ENCODE results near the gene VTI1A.

Gene VTI1A

DNA sequence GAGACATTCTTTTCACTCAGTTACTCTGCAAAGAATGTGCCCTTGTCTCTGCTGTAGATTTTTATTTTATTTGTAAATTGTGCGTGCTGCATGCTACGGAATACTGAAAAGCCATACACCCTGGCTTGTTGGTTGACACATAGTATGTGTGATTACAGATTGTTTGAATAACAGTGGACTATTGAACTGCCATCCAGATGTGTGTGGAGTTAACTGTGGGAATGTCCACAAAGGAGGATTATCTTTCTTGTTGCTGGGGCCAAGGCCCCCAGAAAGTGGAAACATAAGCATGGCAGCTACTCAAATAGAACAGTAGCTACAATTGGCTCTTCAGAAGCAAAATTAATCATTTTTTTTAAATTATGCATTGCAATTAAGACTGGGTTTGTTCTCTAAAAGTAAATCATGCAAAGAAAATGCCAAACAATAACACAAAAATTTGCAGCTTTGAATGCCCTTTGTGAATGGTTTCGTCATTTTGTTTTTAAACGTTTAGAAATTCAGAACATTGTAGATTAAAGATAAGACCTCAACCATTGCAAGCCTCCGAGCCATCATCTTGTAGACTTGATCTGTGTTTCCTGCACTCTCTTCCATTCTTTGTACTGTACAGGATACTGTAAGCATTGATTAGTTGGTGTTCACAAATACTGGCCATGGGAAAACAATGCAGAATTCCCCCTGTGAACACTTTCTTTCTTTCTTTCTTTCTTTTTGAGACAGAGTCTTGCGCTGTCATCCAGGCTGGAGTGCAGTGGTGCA, 292.8 kb downstream of the VTI1A start:
- Mint-ChIP-seq H3K4me1 (ENCODE audit: low read depth) (no peaks in the 10 kb centered on the region), H3K36me3 (peaks cover 27% of the 10 kb centered on the region), H3K9me3 (ENCODE audit: low read depth) (no peaks in the 10 kb centered on the region), H3K27ac (no peak overlapping the region), H3K27me3 (no peaks in the 10 kb centered on the region), H3K4me3 (no peak overlapping the region)

DNA sequence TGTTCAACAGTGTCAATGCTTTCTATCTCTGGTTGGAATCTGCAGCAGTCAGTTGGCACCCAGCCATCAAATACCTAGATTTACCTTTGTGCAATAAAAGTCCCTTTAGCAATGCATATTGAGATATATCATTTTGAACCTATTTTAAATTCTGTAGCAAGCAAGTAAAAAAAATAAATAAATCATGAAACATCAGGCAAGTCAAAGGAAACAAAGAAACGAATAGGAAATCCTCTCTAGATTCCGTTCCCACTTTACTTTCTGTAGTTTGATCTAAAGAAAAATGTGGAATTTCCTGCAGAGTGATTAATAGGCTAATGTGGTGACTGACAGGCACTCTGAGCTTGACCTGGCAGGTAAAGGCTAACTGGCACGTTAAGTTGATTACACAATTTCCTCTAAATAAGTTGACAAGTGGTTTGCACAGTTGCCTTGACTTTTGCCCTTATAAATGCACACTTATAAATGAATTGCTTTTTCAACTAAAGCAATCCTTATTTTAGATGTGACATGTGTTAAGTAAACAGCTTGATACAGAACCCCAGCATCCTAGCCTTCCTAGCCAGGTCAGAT, 294.9 kb downstream of the VTI1A start:
- Mint-ChIP-seq H3K27me3 (no peaks in the 10 kb centered on the region), H3K9me3 (ENCODE audit: low read depth) (no peaks in the 10 kb centered on the region), H3K36me3 (peaks cover 21% of the 10 kb centered on the region), H3K27ac (no peak overlapping the region), H3K4me1 (ENCODE audit: low read depth) (no peaks in the 10 kb centered on the region), H3K4me3 (no peak overlapping the region)

DNA sequence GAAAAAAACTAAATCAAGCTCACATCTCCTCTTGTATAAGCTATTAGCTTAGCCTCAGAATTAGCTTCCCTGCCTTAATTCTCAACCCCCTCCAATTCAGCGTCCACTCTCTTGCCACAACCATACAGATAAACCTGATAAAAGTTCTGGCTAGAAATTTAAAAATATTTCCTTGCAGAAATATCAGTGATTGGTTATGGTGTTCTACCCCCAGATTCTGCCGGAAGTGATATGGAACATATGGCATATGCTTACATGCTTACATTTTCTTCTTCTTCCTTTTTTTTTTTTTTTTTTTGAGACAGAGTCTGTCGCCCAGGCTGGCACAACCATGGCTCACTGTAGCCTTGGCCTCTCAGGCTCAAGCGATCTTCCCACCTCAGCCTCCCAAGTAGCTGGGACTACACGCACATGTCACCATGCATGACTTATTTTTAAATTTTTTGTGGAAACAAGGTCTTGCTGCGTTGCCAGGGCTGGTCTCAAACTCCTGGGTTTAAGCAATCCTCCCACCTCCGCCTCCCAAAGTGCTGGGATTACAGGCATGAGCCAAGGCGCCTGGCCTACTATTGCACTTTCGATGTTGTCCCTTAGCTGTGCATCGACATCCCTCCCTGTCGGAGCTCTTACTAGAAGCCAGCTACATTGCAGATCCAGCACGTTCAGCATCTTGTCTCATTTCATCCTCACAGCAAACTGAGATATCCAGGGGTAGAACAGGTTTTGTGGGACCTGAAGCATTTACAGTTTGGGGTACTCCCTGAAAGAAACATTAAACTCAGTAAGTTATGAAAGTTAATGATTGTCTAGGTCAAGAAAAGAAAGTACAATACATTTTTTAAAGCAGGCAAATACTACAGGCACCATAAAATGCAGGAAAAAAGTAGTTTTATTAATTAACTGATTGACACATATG, 297.4 kb downstream of the VTI1A start:
- Mint-ChIP-seq H3K9me3 (ENCODE audit: low read depth) (no peaks in the 10 kb centered on the region), H3K36me3 (peaks cover 8% of the 10 kb centered on the region), H3K4me1 (ENCODE audit: low read depth) (no peaks in the 10 kb centered on the region), H3K4me3 (no peak overlapping the region), H3K27me3 (no peaks in the 10 kb centered on the region), H3K27ac (no peak overlapping the region)

DNA sequence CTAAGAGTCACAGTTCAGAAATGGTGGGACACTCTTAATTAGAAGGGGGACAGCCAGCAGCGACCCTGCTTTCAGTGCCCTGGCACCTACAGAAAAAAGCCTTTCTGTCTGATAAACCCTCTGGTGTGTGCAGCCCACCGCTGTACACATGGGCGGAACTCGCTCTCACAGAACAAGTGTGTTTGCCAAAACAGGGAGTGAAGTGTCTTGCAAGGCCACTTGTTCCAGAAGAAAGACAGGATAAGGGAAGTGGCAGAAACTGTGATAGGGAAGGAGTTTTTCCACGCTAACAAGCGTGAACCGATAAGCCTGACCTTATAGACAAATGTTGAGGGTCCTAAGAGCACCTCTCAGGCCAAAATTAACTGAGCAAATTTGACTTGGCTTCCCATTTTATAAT, 299.3 kb downstream of the VTI1A start:
- Mint-ChIP-seq H3K27ac (no peak overlapping the region), H3K9me3 (ENCODE audit: low read depth) (no peaks in the 10 kb centered on the region), H3K36me3 (peaks cover 11% of the 10 kb centered on the region), H3K4me1 (ENCODE audit: low read depth) (no peaks in the 10 kb centered on the region), H3K4me3 (no peak overlapping the region), H3K27me3 (no peaks in the 10 kb centered on the region)

DNA sequence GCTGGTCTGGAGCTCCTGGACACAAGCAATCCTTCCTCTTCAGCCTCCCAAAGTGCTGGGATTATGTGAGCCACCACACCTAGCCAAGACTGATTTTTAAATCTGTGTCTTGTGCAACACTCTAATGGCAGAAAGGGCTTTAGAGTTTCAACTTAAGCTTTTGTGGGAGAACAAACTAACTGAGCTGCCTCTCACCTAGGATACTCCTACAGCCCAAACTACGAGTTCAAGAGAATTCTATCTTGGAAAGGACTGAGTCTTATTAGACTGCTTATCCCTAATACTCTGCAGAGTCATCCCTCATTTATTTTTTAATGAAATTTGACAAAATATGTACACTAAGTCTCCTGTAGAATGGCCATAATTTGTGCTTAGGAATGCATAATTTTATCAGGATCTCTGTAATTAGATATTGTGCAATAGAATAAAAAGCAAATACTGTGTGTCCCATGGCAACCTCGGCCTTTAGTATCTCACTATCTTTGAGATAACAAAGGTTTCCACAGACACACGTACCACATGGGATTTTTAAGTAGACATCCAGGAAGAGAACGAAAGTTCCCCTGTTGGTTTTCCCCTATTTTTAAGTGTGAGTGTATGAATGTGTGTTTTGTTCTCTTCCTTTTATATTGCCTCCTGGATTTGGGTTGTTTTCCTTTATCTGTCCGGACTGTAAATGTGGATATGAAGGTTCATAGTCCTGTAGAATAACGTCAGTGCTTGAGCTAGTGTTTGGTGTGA, 303.6 kb downstream of the VTI1A start:
- no peak overlapping the region for H3K4me3 Mint-ChIP-seq
- H3K27me3 Mint-ChIP-seq, result no peaks in the 10 kb centered on the region
- H3K27ac Mint-ChIP-seq, result no peak overlapping the region
- no peaks in the 10 kb centered on the region for H3K4me1 Mint-ChIP-seq (ENCODE audit: low read depth)
- no peaks in the 10 kb centered on the region for H3K9me3 Mint-ChIP-seq (ENCODE audit: low read depth)
- peaks cover 7% of the 10 kb centered on the region for H3K36me3 Mint-ChIP-seq

DNA sequence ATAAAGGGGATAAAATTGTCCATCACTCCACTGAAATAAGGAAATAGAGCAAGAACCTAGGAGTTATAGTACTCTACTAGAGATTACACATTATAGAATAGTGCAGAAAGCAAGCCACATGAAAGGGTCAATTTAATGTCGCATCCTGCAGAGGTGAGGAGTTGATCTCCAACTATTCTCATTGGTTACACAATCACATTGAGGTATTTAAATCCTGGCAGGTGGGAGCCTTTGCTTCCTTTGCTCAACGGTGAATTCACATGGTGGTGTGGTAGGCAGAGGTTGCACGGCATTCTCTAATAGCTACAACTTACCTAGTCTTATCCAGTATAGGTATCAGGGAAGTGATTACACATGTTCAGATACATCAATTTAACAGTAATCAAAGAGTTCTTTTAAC, 304.6 kb downstream of the VTI1A start:
- Mint-ChIP-seq H3K4me3 (no peak overlapping the region), H3K27me3 (no peaks in the 10 kb centered on the region), H3K27ac (no peak overlapping the region), H3K4me1 (ENCODE audit: low read depth) (no peaks in the 10 kb centered on the region), H3K9me3 (ENCODE audit: low read depth) (no peaks in the 10 kb centered on the region), H3K36me3 (peaks cover 7% of the 10 kb centered on the region)

DNA sequence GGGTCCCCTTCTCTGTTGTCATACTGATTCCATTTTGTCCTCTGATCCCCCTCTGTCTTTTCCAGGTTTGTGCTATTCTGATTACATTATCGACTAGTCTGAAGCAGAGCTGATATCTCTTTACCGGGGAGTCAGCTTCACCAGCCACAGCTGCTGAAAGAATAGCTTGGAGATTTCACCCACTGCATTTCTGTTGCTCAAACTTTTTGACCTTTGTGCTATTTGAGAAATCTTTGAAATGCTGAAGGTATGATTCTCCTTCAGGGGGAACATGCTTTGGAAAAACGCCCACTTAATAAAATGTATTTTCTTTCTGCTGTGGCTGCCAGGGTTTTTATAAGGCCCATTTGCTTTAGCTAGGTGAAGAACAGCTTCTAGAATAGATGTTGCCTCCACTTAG, 305.3 kb downstream of the VTI1A start:
- Mint-ChIP-seq H3K4me3 (no peak overlapping the region), H3K36me3 (peaks cover 7% of the 10 kb centered on the region), H3K27me3 (no peaks in the 10 kb centered on the region), H3K27ac (no peak overlapping the region), H3K4me1 (ENCODE audit: low read depth) (no peaks in the 10 kb centered on the region), H3K9me3 (ENCODE audit: low read depth) (no peaks in the 10 kb centered on the region)

DNA sequence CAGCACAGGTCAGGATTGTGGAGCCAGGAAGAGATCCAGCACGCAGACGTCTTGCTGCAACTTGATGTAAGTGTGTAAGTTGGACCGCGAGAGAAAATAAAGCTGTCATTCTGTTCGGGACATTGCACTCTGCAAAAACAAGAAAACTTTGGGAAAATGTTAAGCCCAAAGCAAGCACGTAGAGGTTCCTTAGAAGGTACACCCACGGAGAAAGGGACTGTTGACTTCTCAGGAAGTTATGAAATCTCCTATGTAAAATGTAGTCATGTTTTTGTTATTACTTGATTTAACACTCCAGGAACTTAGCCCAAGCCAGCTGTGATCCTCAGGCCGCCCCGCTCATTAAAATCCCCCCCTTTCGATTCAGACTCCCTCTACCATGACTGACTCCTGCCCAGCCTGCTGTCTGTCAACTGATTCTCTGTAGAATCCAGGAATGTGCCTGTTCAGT, 307.0 kb downstream of the VTI1A start:
- H3K27ac Mint-ChIP-seq, result no peak overlapping the region
- H3K9me3 Mint-ChIP-seq (ENCODE audit: low read depth), result no peaks in the 10 kb centered on the region
- H3K4me1 Mint-ChIP-seq (ENCODE audit: low read depth), result no peaks in the 10 kb centered on the region
- no peak overlapping the region for H3K4me3 Mint-ChIP-seq
- peaks cover 7% of the 10 kb centered on the region for H3K36me3 Mint-ChIP-seq
- no peaks in the 10 kb centered on the region for H3K27me3 Mint-ChIP-seq

DNA sequence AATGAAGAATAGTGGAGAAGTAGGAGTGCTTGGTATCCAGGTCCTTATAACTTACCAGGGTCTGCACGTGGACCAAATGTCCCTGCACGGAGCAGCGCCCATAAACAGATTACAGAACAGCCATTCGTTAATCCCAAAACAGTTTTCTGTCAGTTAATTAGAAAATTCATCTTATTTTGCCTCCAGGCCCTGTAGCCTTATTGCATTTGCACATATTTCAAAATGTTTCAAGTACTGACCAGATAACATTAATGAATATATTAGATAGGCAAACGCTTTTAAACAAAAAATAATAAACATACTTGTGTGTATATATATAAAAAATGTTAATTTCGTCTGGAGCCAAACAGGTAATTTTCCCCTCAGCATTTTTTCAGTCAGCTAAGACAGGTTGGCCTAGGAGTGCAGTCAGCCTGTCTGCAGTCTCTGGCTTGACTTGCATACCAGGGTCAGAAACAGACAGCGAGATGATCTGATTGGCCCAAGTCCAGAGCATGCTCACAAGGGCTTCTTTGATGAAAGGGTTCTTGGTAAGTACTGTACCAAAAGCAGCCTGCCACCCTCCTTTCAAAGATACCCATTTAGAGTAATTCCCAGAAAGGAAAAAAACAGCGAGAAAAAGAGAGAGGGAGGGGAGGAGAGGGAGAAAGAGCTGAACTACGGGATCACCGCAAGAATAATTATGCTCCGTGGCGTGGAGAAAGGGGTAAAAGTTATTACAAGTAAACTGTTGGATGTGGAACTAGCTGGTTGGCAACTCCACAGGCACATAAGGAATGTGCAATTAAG, 308.6 kb downstream of the VTI1A start:
- H3K9me3 Mint-ChIP-seq (ENCODE audit: low read depth), result no peaks in the 10 kb centered on the region
- no peaks in the 10 kb centered on the region for H3K27me3 Mint-ChIP-seq
- no peaks in the 10 kb centered on the region for H3K4me1 Mint-ChIP-seq (ENCODE audit: low read depth)
- peaks cover 9% of the 10 kb centered on the region for H3K36me3 Mint-ChIP-seq
- no peak overlapping the region for H3K4me3 Mint-ChIP-seq
- H3K27ac Mint-ChIP-seq, result no peak overlapping the region

DNA sequence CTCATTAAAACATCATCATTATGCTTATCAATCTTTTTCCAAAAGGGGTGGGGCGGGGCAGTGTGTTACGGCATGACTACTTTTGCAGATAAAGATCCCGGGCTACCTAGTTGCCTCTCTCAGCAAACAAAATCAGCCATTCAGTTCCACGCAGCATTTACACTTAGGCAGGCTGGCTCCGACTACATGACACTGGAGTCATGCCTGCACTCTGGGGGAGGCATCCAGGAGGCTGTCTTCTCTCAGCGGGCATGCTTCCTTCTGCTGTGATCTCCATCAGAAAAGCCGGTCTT, 309.2 kb downstream of the VTI1A start:
- H3K4me1 Mint-ChIP-seq (ENCODE audit: low read depth), result no peaks in the 10 kb centered on the region
- H3K27ac Mint-ChIP-seq, result no peak overlapping the region
- H3K36me3 Mint-ChIP-seq, result peaks cover 5% of the 10 kb centered on the region
- H3K4me3 Mint-ChIP-seq, result no peak overlapping the region
- H3K9me3 Mint-ChIP-seq (ENCODE audit: low read depth), result no peaks in the 10 kb centered on the region
- no peaks in the 10 kb centered on the region for H3K27me3 Mint-ChIP-seq

DNA sequence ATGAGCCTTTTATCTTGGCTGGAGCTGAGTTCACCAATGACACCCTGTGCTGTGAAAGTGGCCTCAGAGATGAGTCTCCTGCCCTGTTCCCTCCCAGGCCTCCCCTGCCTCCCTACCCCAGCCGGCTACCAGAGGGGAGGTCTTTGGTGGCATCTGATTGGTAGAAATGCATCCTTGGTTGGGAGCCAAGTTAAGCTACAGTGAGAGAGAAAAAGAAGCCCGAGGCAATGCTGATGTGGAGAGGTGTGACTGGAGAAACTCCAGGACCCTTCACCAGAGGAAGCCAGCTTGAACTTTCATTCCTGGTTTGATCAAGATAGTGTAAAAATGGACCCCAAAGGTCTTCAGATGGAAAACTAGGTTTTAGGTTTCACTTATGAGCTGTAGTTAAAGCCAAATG, 311.9 kb downstream of the VTI1A start:
- Mint-ChIP-seq H3K4me1 (ENCODE audit: low read depth) (no peaks in the 10 kb centered on the region), H3K9me3 (ENCODE audit: low read depth) (no peaks in the 10 kb centered on the region), H3K27ac (no peak overlapping the region), H3K27me3 (no peaks in the 10 kb centered on the region), H3K4me3 (no peak overlapping the region), H3K36me3 (peaks cover 5% of the 10 kb centered on the region)

DNA sequence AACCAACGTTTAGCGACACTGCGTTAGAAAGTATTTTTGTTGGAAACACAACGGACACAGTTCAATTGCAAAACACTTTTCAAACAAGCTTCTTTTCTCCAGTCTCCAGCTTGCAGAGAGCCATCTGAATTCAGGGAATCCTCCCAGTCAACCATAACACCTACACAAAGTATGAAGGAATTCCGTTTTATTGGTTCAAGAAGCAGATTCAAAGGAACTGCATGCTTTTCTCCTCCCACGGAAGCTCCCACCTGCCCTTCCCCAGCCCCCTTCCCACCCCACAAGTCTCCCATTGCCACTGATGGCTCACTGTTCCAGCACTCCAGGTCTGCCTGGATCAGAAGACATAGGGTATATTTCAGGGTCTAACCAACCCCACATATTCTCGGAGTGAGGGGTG, 312.5 kb downstream of the VTI1A start:
- Mint-ChIP-seq H3K36me3 (peaks cover 2% of the 10 kb centered on the region), H3K4me3 (no peak overlapping the region), H3K4me1 (ENCODE audit: low read depth) (no peaks in the 10 kb centered on the region), H3K9me3 (ENCODE audit: low read depth) (no peaks in the 10 kb centered on the region), H3K27ac (no peak overlapping the region), H3K27me3 (no peaks in the 10 kb centered on the region)

DNA sequence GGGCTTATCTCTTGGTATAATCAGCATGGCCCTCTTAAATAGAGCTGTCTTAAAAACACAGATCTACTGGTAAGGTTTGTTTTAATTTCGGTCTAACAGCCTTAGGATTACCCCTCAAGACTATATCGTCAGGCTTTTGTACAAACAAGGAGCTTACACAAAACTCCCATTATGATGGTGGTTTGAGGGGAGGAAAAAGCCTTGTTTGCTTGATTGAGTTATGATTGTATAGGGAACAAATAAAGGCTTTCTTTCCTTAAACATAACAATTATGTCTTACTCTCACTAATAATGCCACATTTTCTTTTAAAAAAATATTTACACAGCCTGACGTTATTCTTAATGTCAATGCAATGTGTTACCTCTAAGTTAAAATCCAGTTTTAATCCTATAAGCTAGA, 314.2 kb downstream of the VTI1A start:
- H3K9me3 Mint-ChIP-seq (ENCODE audit: low read depth), result no peaks in the 10 kb centered on the region
- H3K27me3 Mint-ChIP-seq, result no peaks in the 10 kb centered on the region
- no peak overlapping the region for H3K27ac Mint-ChIP-seq
- no peaks in the 10 kb centered on the region for H3K4me1 Mint-ChIP-seq (ENCODE audit: low read depth)
- peaks cover 2% of the 10 kb centered on the region for H3K36me3 Mint-ChIP-seq
- H3K4me3 Mint-ChIP-seq, result no peak overlapping the region

DNA sequence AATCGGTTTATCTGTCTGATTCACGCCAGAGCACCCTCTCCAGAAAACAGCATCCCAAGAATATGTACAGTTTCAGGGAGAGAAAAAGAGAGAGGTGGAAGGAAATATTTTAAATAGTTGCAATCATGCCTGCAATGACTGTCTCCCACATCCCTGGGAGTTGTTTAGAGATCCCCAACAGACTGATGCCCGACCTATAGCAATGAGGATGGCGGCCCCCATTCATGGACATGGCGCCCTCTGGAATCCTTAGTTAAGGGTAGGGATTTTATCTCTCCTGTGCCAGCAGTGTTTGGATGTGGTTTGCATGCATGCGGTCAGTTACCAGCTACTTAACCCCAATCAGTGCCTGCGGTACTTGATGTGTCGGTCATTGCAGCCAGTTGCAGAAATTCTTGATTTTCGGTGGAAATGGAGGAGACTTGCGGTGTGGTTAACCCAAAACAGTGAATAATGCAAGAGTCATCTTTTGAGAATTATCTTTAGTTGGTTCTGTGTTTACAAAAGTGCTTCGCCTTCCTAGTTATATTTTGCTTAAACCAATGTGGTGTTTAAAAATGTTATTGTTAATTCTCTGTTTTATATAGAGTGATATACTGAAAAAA, 317.0 kb downstream of the VTI1A start:
- Mint-ChIP-seq H3K27me3 (no peaks in the 10 kb centered on the region), H3K4me1 (ENCODE audit: low read depth) (no peaks in the 10 kb centered on the region), H3K4me3 (no peak overlapping the region), H3K36me3 (peaks cover 2% of the 10 kb centered on the region), H3K9me3 (ENCODE audit: low read depth) (no peaks in the 10 kb centered on the region), H3K27ac (no peak overlapping the region)

Measured in activated naive CD8-positive, alpha-beta T cell (primary cell).